ENCODE data around the gene TNFRSF21. TPM values are rescaled to one million over a fixed set of nuclear protein-coding genes. Genes with fewer than 3 reads are reported as not detected.

TNFRSF21 gene
- polyA plus RNA-seq, 3 donors, result 0.43 to 0.86 (median 0.58) TPM

DNA sequence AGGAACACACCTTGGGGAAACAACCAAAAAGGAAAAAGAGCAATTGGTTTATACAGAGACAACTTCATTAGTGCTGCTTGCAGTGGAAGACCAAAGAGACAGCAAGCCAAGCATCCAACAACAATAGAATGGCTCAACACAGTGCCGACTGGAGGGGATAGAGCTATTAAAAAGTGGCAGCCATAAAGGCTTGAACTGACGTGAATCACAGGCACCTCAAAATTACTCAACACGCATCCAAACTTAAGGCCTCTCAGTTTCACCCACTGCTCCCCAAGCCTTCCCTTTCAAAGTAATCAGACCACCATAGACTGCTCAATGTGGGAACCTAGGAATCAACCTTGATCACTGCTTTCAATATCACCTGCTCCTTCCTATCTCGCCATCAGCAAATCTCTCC, 9.7 kb downstream of the TNFRSF21 start:
- H3K27me3 ChIP-seq (ENCODE audit: control insufficient read depth in 2 of 2, insufficient read depth in 2 of 2, low read length in 2 of 2), result no peaks in the 10 kb centered on the region
- 95% methylated on average over 4 of the region's 4 CpGs for WGBS (ENCODE audit: insufficient coverage)
- Mint-ChIP-seq H3K9me3 (peaks cover 0 to 10% (median 3%) of the 10 kb centered on the region in 7 donors), H3K4me1 (no peaks in the 10 kb centered on the region), H3K27ac (peak overlapping the region in 1 of 7 donors; percentile 58), H3K4me3 (no peak overlapping the region), H3K27me3 (ENCODE audit: low read depth in 3 of 3) (peaks cover 2 to 5% (median 5%) of the 10 kb centered on the region in 3 donors), H3K36me3 (no peaks in the 10 kb centered on the region)
- H3K9me3 ChIP-seq (replicated peaks in 1 of 2; ENCODE audit: control insufficient read depth in 1 of 2, insufficient read depth in 1 of 2, low read length in 2 of 2), result no peaks in the 10 kb centered on the region
- H4K20me1 ChIP-seq (ENCODE audit: insufficient read depth, low read length), result no peaks in the 10 kb centered on the region
- no peaks in the 10 kb centered on the region for H3K36me3 ChIP-seq (replicated peaks in 1 of 2; ENCODE audit: control insufficient read depth in 1 of 2, insufficient read depth in 2 of 2, low read length in 2 of 2)
- no peak overlapping the region for H2AFZ ChIP-seq (ENCODE audit: insufficient read depth, low read depth, low read length, poor library complexity, severe bottlenecking)
- H3K27ac ChIP-seq (ENCODE audit: low read depth in 1 of 2, low read length in 2 of 2), result no peak overlapping the region
- no peaks in the 10 kb centered on the region for H3K4me1 ChIP-seq (ENCODE audit: control insufficient read depth in 1 of 2, insufficient read depth in 2 of 2, low read length in 2 of 2)
- no peak overlapping the region for H3K4me2 ChIP-seq (replicated peaks; ENCODE audit: extremely low read depth, low read length, poor library complexity, severe bottlenecking)
- no peak overlapping the region for H3K9ac ChIP-seq (ENCODE audit: insufficient read depth, low read length, poor library complexity, severe bottlenecking)
- no peaks in the 10 kb centered on the region for H3K79me2 ChIP-seq (ENCODE audit: insufficient read depth, low read length)
- intact Hi-C loops (cut with micrococcal nuclease), result loop anchor here in 1 of 2 donors (10.0 kb wide), 1 partner anchor 445 kb away; no protein-coding TSS in a partner anchor
- TF ChIP-seq, protein P1, sequence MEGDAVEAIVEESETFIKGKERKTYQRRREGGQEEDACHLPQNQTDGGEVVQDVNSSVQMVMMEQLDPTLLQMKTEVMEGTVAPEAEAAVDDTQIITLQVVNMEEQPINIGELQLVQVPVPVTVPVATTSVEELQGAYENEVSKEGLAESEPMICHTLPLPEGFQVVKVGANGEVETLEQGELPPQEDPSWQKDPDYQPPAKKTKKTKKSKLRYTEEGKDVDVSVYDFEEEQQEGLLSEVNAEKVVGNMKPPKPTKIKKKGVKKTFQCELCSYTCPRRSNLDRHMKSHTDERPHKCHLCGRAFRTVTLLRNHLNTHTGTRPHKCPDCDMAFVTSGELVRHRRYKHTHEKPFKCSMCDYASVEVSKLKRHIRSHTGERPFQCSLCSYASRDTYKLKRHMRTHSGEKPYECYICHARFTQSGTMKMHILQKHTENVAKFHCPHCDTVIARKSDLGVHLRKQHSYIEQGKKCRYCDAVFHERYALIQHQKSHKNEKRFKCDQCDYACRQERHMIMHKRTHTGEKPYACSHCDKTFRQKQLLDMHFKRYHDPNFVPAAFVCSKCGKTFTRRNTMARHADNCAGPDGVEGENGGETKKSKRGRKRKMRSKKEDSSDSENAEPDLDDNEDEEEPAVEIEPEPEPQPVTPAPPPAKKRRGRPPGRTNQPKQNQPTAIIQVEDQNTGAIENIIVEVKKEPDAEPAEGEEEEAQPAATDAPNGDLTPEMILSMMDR (IDR thresholded peaks at IDR 0.05), result no peak
- DNase-seq, result no peak
- H3K4me3 ChIP-seq (replicated peaks in 1 of 3; ENCODE audit: low read depth in 2 of 3, low read length in 3 of 3), result no peak overlapping the region

GRCh38 chr6:47298475-47298874, 11.2 kb downstream of the TNFRSF21 start:
- Mint-ChIP-seq H3K27ac (no peak overlapping the region), H3K9me3 (peaks cover 0 to 10% (median 3%) of the 10 kb centered on the region in 7 donors), H3K36me3 (no peaks in the 10 kb centered on the region), H3K4me3 (no peak overlapping the region), H3K4me1 (no peaks in the 10 kb centered on the region), H3K27me3 (ENCODE audit: low read depth in 3 of 3) (peaks cover 2 to 5% (median 3%) of the 10 kb centered on the region in 3 donors)
- TF ChIP-seq, protein P1 (IDR thresholded peaks at IDR 0.05), result no peak
- Histone ChIP-seq H3K4me1 (ENCODE audit: control insufficient read depth in 1 of 2, insufficient read depth in 2 of 2, low read length in 2 of 2) (no peaks in the 10 kb centered on the region), H3K36me3 (replicated peaks in 1 of 2; ENCODE audit: control insufficient read depth in 1 of 2, insufficient read depth in 2 of 2, low read length in 2 of 2) (no peaks in the 10 kb centered on the region), H4K20me1 (ENCODE audit: insufficient read depth, low read length) (no peaks in the 10 kb centered on the region), H3K27me3 (ENCODE audit: control insufficient read depth in 2 of 2, insufficient read depth in 2 of 2, low read length in 2 of 2) (no peaks in the 10 kb centered on the region), H3K9me3 (replicated peaks in 1 of 2; ENCODE audit: control insufficient read depth in 1 of 2, insufficient read depth in 1 of 2, low read length in 2 of 2) (no peaks in the 10 kb centered on the region), H3K27ac (ENCODE audit: low read depth in 1 of 2, low read length in 2 of 2) (no peak overlapping the region), H2AFZ (ENCODE audit: insufficient read depth, low read depth, low read length, poor library complexity, severe bottlenecking) (no peak overlapping the region), H3K9ac (ENCODE audit: insufficient read depth, low read length, poor library complexity, severe bottlenecking) (no peak overlapping the region), H3K4me2 (replicated peaks; ENCODE audit: extremely low read depth, low read length, poor library complexity, severe bottlenecking) (no peak overlapping the region), H3K79me2 (ENCODE audit: insufficient read depth, low read length) (no peaks in the 10 kb centered on the region), H3K4me3 (replicated peaks in 1 of 3; ENCODE audit: low read depth in 2 of 3, low read length in 3 of 3) (no peak overlapping the region)
- no peak for DNase-seq
- intact Hi-C loops (cut with micrococcal nuclease), result no loop called here
